ENCODE results near the gene AGMO. TPM values are rescaled to one million over a fixed set of nuclear protein-coding genes. Genes with fewer than 3 reads are reported as not detected.

Gene AGMO
- total and polyA plus RNA-seq, 10 of the 15 experiments (the other 5 are each of a cell fraction or from before 2014, with no cell fraction given): 0.11 to 0.29 TPM; not detected in 8

DNA sequence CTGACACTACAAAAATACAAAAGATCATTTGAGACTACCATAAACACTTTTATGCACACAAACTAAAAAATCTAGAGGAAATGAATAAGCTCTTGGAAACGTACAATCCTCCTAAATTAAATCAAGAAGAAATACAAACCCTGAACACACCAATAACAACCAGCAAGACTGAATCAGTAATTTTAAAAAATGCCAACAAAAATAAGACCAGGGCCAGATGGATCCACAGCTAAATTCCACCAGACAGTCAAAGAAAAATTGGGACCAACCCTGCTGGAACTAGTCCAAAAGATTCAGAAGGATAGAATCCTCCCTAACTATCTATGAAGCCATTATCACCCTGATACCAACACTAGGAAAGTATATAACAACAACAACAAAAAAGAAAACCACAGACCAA lies 277.4 kb downstream of the AGMO start:
- BruUV-seq (replicated peaks): no TSS peak
- intact Hi-C loops (cut with micrococcal nuclease; ENCODE audit: unreplicated experiment) (no loop called here), in situ Hi-C loops (cut with MboI) (no loop called here)
- Histone ChIP-seq H3K36me3 (ENCODE audit: control insufficient read depth in 2 of 2, insufficient read depth in 2 of 2, low read length in 1 of 2) (no peaks in the 10 kb centered on the region), H4K20me1 (ENCODE audit: control insufficient read depth, insufficient read depth) (no peaks in the 10 kb centered on the region), H3K4me2 (ENCODE audit: control insufficient read depth, insufficient read depth) (no peak overlapping the region), H3K4me1 (ENCODE audit: control insufficient read depth, insufficient read depth, low read length) (no peaks in the 10 kb centered on the region), H3K27me3 (replicated peaks in 1 of 2; ENCODE audit: control insufficient read depth in 2 of 2, insufficient read depth in 2 of 2, low read length in 1 of 2) (no peaks in the 10 kb centered on the region), H3K9ac (ENCODE audit: control insufficient read depth, insufficient read depth, low read length) (no peak overlapping the region), H3K4me3 (no peak overlapping the region), H3K9me3 (replicated peaks; ENCODE audit: control insufficient read depth, insufficient read depth, low read length) (no peaks in the 10 kb centered on the region), H3K27ac (ENCODE audit: control insufficient read depth, insufficient read depth) (no peak overlapping the region), H2AFZ (ENCODE audit: control insufficient read depth, low read depth, low read length) (no peak overlapping the region), H3K79me2 (ENCODE audit: control insufficient read depth, insufficient read depth, low read length) (no peaks in the 10 kb centered on the region)
- TF ChIP-seq CBFB (IDR thresholded peaks at IDR 0.05; ENCODE audit: low read depth) (no peak), RB1 (IDR thresholded peaks at IDR 0.05; ENCODE audit: borderline replicate concordance) (no peak), NRF1 (conservative IDR thresholded peaks at IDR 0.05; ENCODE audit: low read depth, low read length) (no peak), YY1 (IDR thresholded peaks at IDR 0.05; ENCODE audit: low read depth, low read length) (no peak), RAD51 (IDR thresholded peaks at IDR 0.05) (no peak), SREBF2 (IDR thresholded peaks at IDR 0.05; ENCODE audit: low read length) (no peak), SIX5 (IDR thresholded peaks at IDR 0.05; ENCODE audit: low read depth, low read length, severe bottlenecking) (no peak), CREB1 (IDR thresholded peaks at IDR 0.05; ENCODE audit: low read depth) (no peak), JUND (IDR thresholded peaks at IDR 0.05; ENCODE audit: low read depth, low read length) (no peak), RUNX3 (IDR thresholded peaks at IDR 0.05; ENCODE audit: low read length) (no peak), BRCA1 (IDR thresholded peaks at IDR 0.05; ENCODE audit: low read depth, low read length) (no peak)
- TF ChIP-seq, protein P1, sequence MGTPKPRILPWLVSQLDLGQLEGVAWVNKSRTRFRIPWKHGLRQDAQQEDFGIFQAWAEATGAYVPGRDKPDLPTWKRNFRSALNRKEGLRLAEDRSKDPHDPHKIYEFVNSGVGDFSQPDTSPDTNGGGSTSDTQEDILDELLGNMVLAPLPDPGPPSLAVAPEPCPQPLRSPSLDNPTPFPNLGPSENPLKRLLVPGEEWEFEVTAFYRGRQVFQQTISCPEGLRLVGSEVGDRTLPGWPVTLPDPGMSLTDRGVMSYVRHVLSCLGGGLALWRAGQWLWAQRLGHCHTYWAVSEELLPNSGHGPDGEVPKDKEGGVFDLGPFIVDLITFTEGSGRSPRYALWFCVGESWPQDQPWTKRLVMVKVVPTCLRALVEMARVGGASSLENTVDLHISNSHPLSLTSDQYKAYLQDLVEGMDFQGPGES (IDR thresholded peaks at IDR 0.05): no peak
- TF ChIP-seq, protein P2, sequence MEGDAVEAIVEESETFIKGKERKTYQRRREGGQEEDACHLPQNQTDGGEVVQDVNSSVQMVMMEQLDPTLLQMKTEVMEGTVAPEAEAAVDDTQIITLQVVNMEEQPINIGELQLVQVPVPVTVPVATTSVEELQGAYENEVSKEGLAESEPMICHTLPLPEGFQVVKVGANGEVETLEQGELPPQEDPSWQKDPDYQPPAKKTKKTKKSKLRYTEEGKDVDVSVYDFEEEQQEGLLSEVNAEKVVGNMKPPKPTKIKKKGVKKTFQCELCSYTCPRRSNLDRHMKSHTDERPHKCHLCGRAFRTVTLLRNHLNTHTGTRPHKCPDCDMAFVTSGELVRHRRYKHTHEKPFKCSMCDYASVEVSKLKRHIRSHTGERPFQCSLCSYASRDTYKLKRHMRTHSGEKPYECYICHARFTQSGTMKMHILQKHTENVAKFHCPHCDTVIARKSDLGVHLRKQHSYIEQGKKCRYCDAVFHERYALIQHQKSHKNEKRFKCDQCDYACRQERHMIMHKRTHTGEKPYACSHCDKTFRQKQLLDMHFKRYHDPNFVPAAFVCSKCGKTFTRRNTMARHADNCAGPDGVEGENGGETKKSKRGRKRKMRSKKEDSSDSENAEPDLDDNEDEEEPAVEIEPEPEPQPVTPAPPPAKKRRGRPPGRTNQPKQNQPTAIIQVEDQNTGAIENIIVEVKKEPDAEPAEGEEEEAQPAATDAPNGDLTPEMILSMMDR (IDR thresholded peaks at IDR 0.05 in 2 of 3, conservative IDR thresholded peaks at IDR 0.05 in 1 of 3; ENCODE audit: control insufficient read depth in 2 of 3, extremely low read depth in 1 of 3, insufficient read depth in 1 of 3, low read depth in 3 of 3, low read length in 3 of 3): no peak
- FAIRE-seq (no peak), ATAC-seq (no peak), DNase-seq (ENCODE audit: low read depth, low spot score) (no peak)
- ChIA-PET RAD21 (ENCODE audit: unreplicated experiment) (no interaction called here), CTCF (interaction anchor here (0.7 kb wide), 1 partner anchor 14 kb away, joined by 3 read pairs; no protein-coding TSS in a partner anchor), SMC1A (ENCODE audit: uncharacterized antibody, unreplicated experiment) (interaction anchor here (1.3 kb wide), 1 partner anchor 13 kb away, joined by 3 read pairs; no protein-coding TSS in a partner anchor), POLR2A (interaction anchor here (0.7 kb wide), 1 partner anchor 8 kb away, joined by 3 read pairs; no protein-coding TSS in a partner anchor)
- 0% methylated on average over 1 of the region's 1 CpG for WGBS (ENCODE audit: insufficient coverage, insufficient replicate concordance, low lambda C conversion rate, missing lambda C conversion rate)

Measured in GM12878 (cell line).